GM12874 (cell line): ENCODE data around the gene NEMF.

Experiments
- TF ChIP-seq, protein P1 (sequence below): IDR thresholded peaks from 2 replicates; pipeline ENCODE4 v1.5.1; 2011; ENCODE audit warnings: low read depth, mild to moderate bottlenecking, control low read depth, low read length, moderate library complexity; ENCODE audit not compliant: insufficient read depth

NEMF gene

GRCh38 chr14:49895480-49895879 lies 42.9 kb upstream of the NEMF start:
- TF ChIP-seq, protein P1, sequence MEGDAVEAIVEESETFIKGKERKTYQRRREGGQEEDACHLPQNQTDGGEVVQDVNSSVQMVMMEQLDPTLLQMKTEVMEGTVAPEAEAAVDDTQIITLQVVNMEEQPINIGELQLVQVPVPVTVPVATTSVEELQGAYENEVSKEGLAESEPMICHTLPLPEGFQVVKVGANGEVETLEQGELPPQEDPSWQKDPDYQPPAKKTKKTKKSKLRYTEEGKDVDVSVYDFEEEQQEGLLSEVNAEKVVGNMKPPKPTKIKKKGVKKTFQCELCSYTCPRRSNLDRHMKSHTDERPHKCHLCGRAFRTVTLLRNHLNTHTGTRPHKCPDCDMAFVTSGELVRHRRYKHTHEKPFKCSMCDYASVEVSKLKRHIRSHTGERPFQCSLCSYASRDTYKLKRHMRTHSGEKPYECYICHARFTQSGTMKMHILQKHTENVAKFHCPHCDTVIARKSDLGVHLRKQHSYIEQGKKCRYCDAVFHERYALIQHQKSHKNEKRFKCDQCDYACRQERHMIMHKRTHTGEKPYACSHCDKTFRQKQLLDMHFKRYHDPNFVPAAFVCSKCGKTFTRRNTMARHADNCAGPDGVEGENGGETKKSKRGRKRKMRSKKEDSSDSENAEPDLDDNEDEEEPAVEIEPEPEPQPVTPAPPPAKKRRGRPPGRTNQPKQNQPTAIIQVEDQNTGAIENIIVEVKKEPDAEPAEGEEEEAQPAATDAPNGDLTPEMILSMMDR: no peak

- TF ChIP-seq, protein P1: no peak
Observed at GRCh38 chr14:49893309-49894213, 41.0 kb upstream of the NEMF start.

- TF ChIP-seq, protein P1: 0 out of 2 replicates have a peak, but pooled peaks have one; percentile 7
Observed at GRCh38 chr14:49892636-49893308, 40.2 kb upstream of the NEMF start, which contains the start of gene ARF6. Gene ARF6, plus strand, starts transcription at chr14:49893082. Its CDS starts 655 bp downstream, at chr14:49893737.

DNA sequence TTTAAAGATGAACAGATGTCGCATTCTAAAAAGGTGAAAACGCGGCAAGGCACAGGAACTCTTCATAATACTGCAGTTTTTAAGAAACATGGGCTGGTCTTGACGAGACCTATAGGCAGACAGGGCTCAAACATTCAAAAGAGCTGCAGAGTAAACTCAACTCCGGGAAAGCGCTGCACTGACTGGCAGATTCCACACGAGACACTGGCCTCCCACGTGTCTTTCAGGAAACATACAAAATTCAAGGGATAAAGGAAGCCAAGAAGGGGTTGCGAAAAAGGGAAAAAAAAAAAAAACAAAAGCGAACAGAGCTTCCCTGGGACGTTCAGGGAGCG lies 39.7 kb upstream of the NEMF start:
- TF ChIP-seq, protein P1: no peak

GRCh38 chr14:49888293-49888692 lies 35.7 kb upstream of the NEMF start:
- TF ChIP-seq, protein P1: no peak

DNA sequence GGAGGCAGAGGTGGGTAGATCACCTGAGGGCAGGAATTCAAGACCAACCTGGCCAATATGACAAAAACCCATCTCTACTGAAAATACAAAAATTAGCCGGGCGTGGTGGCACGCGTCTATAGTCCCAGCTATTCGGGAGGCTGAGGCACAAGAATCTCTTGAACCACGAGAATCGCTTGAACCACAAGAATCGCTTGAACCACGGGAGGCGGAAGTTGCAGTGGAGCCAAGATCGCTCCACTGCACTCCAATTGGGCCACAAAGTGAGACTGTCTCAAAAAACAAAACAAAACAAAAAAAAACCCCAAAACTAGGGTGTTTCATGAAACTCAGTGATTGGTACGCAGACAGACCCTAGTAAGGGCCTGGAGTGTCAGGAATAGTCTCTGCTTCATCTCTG lies 33.9 kb upstream of the NEMF start:
- TF ChIP-seq, protein P1: no peak
